Stimulated activated CD8-positive, alpha-beta memory T cell treated with anti-CD3 and anti-CD28 coated beads, Interleukin-7, amount 100 ng/mL, for 24 hours (primary cell): Measurements from ENCODE around the gene TSPAN5.

Experiments
- DNase-seq: peaks from one replicate; pipeline ENCODE4 v3.0.0-alpha.2; 2020; ENCODE audit warnings: low read depth

TSPAN5 gene

GRCh38 chr4:98643755-98644154, 14.7 kb downstream of the TSPAN5 start:
- DNase-seq, result no peak

- no peak for DNase-seq
Observed at GRCh38 chr4:98642991-98643426, 15.4 kb downstream of the TSPAN5 start.

- DNase-seq, result no peak
Observed at GRCh38 chr4:98641906-98642668, 16.3 kb downstream of the TSPAN5 start.

DNA sequence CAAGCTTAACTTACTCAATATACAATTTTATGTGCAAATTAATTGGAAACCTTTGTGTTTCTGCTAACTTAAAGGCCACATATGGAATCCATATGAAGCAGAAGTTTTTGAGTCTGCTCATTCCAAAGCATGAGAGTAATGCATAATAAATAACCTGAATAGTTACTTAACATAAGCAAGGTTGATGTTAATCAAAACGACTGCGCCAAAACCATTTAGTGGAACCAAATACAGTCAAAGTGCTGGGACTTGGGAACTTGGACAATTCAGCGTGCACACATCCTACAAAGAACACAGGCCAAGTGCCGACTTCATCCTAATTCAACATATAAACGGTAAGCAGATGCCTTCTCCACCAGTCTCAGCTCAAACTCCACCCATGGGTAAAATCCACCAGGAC, 17.0 kb downstream of the TSPAN5 start:
- no peak for DNase-seq

DNA sequence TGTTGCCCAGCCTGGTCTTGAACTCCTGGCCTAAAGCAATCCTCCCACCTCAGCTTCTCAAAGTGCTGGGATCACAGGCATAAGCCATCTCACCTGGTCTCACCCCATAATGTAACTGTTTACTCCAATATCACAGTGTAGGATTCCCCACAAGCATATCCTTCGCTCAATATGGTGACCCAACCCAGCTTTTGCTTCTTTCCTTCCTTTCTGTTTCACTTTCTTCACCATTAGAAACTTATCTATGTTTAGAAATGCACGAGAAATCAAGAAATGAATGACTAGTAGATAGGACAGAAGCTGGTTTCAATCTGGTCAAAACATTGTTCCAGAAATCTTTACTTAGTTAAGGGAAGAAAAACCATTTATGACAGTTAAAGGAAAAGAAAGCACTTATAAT, 18.9 kb downstream of the TSPAN5 start:
- DNase-seq, result no peak

GRCh38 chr4:98639108-98639507, 19.3 kb downstream of the TSPAN5 start:
- no peak for DNase-seq

DNA sequence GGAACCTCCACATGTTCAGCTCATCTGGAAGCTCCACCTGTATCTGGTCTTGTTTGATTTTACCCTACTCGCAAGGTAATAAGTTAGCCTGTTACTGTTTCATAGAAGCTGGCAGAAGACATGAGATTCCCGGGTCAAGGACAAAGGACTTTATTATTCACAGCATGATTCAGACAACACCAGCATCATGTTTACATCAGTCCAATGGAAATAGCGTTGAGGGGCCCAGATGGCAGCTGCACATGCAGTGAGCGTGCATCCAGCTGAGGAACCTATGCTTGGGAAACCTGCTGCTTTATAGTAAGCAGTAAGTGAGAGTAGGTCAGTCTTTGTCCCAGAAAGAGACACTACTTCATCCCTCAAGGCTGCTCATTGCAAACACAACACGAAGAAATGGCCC, 19.8 kb downstream of the TSPAN5 start:
- no peak for DNase-seq

GRCh38 chr4:98634061-98634460, 24.4 kb downstream of the TSPAN5 start:
- DNase-seq, result no peak

- no peak for DNase-seq
Observed at GRCh38 chr4:98633159-98633558, 25.3 kb downstream of the TSPAN5 start.

DNA sequence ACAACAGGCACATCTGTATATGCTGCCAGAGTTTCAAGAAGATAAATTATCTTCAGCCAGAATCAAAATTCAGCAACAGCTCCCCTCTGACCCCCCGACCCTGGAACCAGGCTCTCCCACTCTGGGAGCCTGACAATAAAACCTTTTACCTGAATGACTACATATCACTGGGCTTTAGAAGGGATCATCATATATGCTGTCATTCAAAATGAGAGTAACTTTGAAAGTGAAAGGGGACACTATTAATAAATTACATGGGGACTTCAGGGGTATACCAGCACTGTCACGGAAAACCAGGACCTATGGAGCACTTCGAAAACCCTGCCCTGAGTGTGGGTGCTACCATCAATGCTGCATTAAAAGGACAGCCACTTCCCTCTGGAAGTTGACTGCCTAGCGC, 26.2 kb downstream of the TSPAN5 start:
- no peak for DNase-seq

DNA sequence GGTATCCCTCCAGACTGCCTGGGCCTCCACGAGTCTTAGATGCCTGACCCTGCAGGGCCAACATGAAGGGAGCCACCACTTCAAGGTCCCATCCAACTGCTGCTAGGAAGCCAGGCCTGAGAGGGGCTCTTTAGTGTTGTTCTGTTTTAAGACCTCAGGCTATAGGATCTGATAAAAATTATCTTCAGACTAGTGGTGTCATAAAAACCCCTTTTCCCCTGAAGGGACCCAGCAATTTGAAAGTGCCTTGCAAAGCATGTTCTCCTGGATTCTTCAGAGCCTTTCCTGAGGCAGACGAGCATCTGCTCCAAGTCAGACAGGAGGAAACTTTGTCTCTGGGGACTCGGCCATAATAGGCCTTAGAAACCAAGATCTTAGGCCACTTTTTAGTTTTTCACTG, 26.9 kb downstream of the TSPAN5 start:
- no peak for DNase-seq

DNA sequence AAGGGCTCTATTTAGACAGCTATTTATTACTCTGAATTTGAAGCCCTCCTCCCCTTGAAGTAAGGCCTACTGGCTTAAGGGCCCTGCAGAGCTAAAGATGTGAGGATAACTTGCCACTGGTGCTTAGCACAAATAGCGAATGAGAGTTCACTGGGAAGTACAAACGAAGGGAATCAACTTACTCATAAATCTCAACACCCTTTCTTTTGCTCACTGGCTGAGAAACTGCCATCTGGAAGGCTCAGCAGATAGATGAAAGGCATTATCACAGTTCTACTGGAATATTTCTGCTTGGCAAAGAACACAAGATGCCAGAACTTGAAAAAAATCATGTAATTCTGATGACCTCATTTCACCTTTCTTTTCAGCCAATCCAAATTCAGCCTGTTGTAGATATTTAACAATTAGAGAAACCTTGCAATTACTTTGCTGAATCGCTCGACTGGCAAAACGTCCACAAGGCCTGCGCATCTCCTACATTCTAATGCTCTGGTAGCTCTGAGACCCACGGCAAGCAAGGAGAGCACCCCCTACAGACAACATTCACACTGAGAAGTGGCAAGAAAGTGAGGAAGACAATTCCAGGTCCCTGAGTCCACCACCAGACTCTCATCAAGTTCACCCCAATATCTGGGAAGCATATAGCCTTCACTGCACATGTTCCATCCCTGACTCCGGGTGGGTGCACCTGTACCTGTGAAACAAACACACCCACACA, 27.5 kb downstream of the TSPAN5 start:
- DNase-seq, result no peak

DNA sequence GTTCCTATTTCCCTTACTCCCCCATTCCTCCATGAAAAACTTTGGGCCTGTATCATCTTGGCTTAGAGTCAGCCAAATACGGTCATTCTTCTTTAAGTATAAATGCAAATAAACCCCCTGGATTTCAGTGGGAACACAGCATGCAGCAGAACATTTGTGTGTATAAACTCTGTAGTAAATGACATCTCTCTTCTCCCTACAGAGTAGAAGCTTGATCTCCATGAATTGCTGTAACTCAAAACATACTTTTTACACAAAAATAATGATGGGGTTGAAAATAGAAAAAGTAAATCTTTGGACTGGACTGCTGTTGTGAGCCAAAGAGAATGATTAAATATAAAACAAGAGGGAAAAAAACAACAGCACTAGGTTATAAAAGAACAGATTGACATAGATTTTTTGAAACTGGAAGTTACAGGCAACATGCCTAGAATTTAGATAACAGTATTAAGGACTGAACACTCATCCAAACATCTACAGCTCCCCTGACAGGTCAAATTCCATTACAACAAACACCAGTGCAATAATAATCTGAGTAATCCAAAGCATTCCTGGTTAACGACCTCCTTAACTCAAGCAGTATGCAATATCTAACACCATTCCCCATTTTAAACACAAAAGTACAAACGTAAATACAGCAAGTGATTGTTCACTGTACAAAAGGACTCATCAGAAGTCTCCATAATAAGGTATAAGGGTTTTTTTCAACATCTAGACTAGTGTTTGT, 30.7 kb downstream of the TSPAN5 start:
- no peak for DNase-seq

- DNase-seq, result no peak
Observed at GRCh38 chr4:98626350-98626749, 32.1 kb downstream of the TSPAN5 start.

GRCh38 chr4:98625920-98626319, 32.5 kb downstream of the TSPAN5 start:
- no peak for DNase-seq

DNA sequence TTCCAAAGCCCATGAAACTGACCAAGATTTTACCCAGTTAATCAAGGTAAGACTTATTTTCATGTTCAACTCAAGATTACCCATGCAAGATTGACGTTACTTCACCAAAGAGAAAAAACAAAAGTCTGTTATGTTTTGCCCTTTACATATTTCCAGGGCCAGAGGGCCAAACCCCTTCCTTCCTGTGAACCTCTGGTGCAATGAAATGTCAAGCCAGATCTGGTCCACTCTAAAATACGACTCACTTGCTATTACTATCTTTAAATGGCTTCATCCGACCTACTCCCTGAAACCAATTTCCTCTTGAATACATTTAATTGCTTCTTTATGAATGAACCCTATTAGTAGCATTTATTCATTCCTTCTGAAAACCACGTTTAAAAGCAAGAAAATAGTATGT, 33.0 kb downstream of the TSPAN5 start:
- DNase-seq, result no peak

GRCh38 chr4:98624642-98625041, 33.8 kb downstream of the TSPAN5 start:
- DNase-seq, result no peak

DNA sequence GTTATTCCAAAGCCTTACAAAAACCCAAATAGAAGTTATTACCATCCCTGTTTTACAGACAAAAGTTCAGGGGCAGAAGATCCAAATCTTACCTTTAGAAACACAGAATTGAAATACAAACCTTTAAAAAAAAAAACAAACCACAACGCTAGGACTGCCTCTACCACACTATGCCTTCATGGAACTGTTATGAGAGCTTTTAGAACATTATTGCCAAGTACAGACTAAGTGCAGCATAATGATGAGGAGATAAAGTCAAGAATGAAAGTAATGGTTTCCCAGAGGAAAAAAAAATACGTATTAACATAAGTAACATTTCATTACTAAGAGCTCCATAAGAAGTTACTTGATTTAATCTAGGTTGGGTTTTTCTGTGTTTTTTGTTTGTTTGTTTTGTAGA, 34.3 kb downstream of the TSPAN5 start:
- DNase-seq, result no peak

DNA sequence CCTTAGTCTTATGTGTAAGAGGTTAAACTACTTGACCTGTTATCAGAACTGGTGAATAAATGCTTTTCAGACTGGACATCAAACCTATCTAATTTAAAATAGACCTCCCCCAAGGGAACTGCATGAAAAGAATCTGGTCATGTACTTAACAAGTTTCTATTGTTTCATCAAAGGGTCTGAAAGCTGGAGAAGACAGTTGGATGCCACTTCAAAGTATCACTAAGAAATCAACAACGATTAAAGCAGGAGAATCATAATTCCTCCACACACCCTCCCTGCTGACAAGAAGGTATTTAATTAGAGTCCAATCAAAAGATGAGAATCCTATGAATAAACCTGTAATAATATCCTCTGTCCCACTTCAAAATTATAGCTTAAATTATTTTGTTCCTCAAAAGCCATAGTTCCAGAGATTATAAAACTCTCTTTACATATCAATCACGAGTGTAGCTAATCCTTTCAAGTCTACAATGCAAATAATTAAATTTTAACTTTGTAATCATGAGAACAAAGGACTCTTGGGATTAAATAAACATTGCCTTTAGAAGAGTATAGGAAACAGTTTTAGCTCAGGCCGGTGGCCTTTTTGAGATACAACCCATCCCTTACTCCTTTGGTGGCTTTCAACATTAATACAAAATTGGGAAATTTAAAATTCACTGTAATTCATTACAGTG, 35.1 kb downstream of the TSPAN5 start:
- DNase-seq, result no peak

GRCh38 chr4:98620087-98620784, 38.2 kb downstream of the TSPAN5 start:
- no peak for DNase-seq

GRCh38 chr4:98619180-98619579, 39.2 kb downstream of the TSPAN5 start:
- no peak for DNase-seq

GRCh38 chr4:98618680-98619079, 39.7 kb downstream of the TSPAN5 start:
- DNase-seq, result no peak
